ENCODE data around the gene TENM4. TPM values are rescaled to one million over a fixed set of nuclear protein-coding genes. Genes with fewer than 3 reads are reported as not detected.

TENM4 gene
- total RNA-seq, 1 donor from 2014 or later: 43.2 TPM

DNA sequence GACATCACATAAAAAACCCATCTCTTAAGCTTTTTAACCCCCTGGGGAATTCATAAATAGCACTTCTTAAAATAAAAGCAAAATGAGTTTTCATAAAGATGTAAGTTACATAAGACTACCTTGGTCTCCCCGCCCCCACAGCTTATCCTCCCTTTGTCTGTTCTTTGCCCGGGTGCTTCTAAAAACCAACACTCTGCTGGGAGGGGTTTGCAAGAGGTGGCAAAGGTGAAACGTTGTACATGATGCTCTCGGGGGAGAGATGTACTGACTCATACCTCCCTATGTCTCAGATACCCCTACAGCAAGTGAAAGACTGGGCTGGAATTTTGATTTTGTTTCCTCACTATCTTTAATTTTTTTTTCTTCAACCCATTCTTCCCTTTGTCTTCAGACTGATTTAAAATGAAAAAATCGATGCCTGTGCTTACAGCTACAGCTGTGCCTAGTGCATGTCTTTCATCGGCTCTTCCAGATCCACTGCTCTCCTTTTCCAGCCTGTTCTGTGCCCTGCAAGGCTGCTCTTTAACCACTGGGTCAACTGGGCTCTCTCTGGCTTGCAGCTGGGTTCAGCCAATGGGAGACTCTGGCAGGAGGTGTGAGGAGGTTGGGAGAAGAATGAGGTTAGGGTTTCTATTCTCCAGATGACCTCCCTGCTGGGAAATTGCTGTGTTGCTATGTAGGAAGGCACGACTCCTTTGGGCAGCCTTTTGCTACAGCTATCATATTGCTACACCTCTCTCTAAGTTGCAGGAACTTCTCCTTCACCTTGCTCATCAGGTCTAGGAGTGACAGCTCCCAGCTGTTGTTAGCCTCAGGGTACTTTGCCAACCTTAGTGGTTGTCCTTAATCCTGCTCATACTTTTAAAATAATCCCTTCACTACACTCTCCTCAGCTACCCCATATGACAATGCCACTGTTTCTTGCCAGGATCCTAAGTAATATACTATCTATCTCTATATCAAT lies 266.5 kb downstream of the TENM4 start:
- Mint-ChIP-seq H3K4me1 (peaks cover 19% of the 10 kb centered on the region), H3K27ac (ENCODE audit: unreplicated experiment) (no peak overlapping the region), H3K36me3 (ENCODE audit: low read depth) (no peaks in the 10 kb centered on the region), H3K9me3 (no peaks in the 10 kb centered on the region), H3K27me3 (ENCODE audit: low read depth) (no peaks in the 10 kb centered on the region), H3K4me3 (no peak overlapping the region)
- TF ChIP-seq, protein P1, sequence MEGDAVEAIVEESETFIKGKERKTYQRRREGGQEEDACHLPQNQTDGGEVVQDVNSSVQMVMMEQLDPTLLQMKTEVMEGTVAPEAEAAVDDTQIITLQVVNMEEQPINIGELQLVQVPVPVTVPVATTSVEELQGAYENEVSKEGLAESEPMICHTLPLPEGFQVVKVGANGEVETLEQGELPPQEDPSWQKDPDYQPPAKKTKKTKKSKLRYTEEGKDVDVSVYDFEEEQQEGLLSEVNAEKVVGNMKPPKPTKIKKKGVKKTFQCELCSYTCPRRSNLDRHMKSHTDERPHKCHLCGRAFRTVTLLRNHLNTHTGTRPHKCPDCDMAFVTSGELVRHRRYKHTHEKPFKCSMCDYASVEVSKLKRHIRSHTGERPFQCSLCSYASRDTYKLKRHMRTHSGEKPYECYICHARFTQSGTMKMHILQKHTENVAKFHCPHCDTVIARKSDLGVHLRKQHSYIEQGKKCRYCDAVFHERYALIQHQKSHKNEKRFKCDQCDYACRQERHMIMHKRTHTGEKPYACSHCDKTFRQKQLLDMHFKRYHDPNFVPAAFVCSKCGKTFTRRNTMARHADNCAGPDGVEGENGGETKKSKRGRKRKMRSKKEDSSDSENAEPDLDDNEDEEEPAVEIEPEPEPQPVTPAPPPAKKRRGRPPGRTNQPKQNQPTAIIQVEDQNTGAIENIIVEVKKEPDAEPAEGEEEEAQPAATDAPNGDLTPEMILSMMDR (conservative IDR thresholded peaks at IDR 0.05): no peak
- no peak for DNase-seq (ENCODE audit: low read depth, low spot score)

GRCh38 chr11:79173615-79174014 lies 267.2 kb downstream of the TENM4 start:
- no peaks in the 10 kb centered on the region for H3K27me3 Mint-ChIP-seq (ENCODE audit: low read depth)
- TF ChIP-seq, protein P1 (conservative IDR thresholded peaks at IDR 0.05): no peak
- no peaks in the 10 kb centered on the region for H3K36me3 Mint-ChIP-seq (ENCODE audit: low read depth)
- no peaks in the 10 kb centered on the region for H3K9me3 Mint-ChIP-seq
- DNase-seq (ENCODE audit: low read depth, low spot score): no peak
- H3K4me1 Mint-ChIP-seq: peaks cover 19% of the 10 kb centered on the region
- no peak overlapping the region for H3K4me3 Mint-ChIP-seq
- peak overlapping the region; percentile 22 for H3K27ac Mint-ChIP-seq (ENCODE audit: unreplicated experiment)

GRCh38 chr11:79170321-79170720 lies 270.5 kb downstream of the TENM4 start:
- TF ChIP-seq, protein P1 (conservative IDR thresholded peaks at IDR 0.05): no peak
- no peak for DNase-seq (ENCODE audit: low read depth, low spot score)
- no peak overlapping the region for H3K27ac Mint-ChIP-seq (ENCODE audit: unreplicated experiment)
- H3K36me3 Mint-ChIP-seq (ENCODE audit: low read depth): peaks cover 2% of the 10 kb centered on the region
- no peak overlapping the region for H3K4me3 Mint-ChIP-seq
- H3K9me3 Mint-ChIP-seq: no peaks in the 10 kb centered on the region
- H3K4me1 Mint-ChIP-seq: peaks cover 19% of the 10 kb centered on the region
- no peaks in the 10 kb centered on the region for H3K27me3 Mint-ChIP-seq (ENCODE audit: low read depth)

- Mint-ChIP-seq H3K36me3 (ENCODE audit: low read depth) (peaks cover 5% of the 10 kb centered on the region), H3K27me3 (ENCODE audit: low read depth) (no peaks in the 10 kb centered on the region), H3K4me1 (peaks cover 5% of the 10 kb centered on the region), H3K9me3 (no peaks in the 10 kb centered on the region), H3K4me3 (no peak overlapping the region), H3K27ac (ENCODE audit: unreplicated experiment) (no peak overlapping the region)
- TF ChIP-seq, protein P1 (conservative IDR thresholded peaks at IDR 0.05): no peak
- DNase-seq (ENCODE audit: low read depth, low spot score): no peak
Measured at GRCh38 chr11:79168530-79169110, 272.2 kb downstream of the TENM4 start.

DNA sequence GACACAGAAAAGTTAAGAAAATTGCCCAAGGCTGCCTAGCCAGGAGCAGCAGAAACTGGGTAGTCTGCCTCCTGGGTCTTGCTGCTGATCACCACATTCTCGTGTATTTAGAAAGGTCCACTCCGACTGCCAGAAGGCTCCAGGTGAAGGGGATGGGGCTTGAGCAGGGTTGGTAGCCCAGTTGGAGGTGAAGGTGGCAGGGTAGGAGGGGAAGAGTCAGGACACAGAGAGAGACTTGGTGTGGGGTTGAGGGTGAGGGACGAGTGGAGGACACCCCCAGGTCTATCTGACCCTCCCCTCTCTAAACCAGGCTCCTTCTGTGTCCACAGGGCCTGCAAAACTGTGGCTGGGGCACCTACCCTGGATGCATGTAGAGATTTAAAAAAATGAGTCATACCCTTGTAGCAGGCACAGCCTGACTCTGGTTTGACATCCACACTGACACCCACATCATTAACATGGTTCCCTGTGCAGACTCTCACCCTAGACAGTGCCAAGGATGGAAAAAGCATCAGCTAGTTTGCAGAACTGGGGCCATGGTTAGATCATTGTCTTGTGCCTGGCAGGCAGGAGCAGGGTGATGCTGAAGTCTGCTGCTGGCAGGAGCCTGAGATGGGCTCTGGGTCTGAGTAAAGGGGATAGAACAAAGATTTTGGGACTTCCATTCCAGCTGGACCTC lies 273.2 kb downstream of the TENM4 start:
- peaks cover 4% of the 10 kb centered on the region for H3K4me1 Mint-ChIP-seq
- peaks cover 5% of the 10 kb centered on the region for H3K36me3 Mint-ChIP-seq (ENCODE audit: low read depth)
- no peak overlapping the region for H3K4me3 Mint-ChIP-seq
- no peaks in the 10 kb centered on the region for H3K9me3 Mint-ChIP-seq
- H3K27ac Mint-ChIP-seq (ENCODE audit: unreplicated experiment): peak overlapping the region; percentile 57
- no peaks in the 10 kb centered on the region for H3K27me3 Mint-ChIP-seq (ENCODE audit: low read depth)
- no peak for DNase-seq (ENCODE audit: low read depth, low spot score)
- TF ChIP-seq, protein P1 (conservative IDR thresholded peaks at IDR 0.05): no peak
